Measurements from ENCODE around the gene SLC16A2.
"Not testable (repeated sequence)": the region's sequence is repeated elsewhere in the genome, so short reads cannot be mapped to it uniquely, and the experiment has no call there.

SLC16A2 gene

GRCh38 chrX:74506317-74507115 is 85.2 kb downstream of the SLC16A2 start:
- no peak for DNase-seq (ENCODE audit: low read depth in 2 of 2)

GRCh38 chrX:74507191-74507590 is 85.9 kb downstream of the SLC16A2 start:
- DNase-seq (ENCODE audit: low read depth in 2 of 2) = no peak

- no peak for DNase-seq (ENCODE audit: low read depth in 2 of 2)
Measured at GRCh38 chrX:74509989-74510388, 88.7 kb downstream of the SLC16A2 start.

- DNase-seq (ENCODE audit: low read depth in 2 of 2) = no peak
Measured at GRCh38 chrX:74510401-74510800, 89.1 kb downstream of the SLC16A2 start.

- no peak for DNase-seq (ENCODE audit: low read depth in 2 of 2)
Measured at GRCh38 chrX:74511704-74512103, 90.4 kb downstream of the SLC16A2 start.

GRCh38 chrX:74514384-74514783 is 93.1 kb downstream of the SLC16A2 start:
- no peak for DNase-seq (ENCODE audit: low read depth in 2 of 2)

- no peak for DNase-seq (ENCODE audit: low read depth in 2 of 2)
Measured at GRCh38 chrX:74515356-74515755, 94.1 kb downstream of the SLC16A2 start.

GRCh38 chrX:74516013-74516412 is 94.7 kb downstream of the SLC16A2 start:
- DNase-seq (ENCODE audit: low read depth in 2 of 2) = not testable (repeated sequence)

- no peak for DNase-seq (ENCODE audit: low read depth in 2 of 2)
Measured at GRCh38 chrX:74519870-74520269, 98.6 kb downstream of the SLC16A2 start.

GRCh38 chrX:74520291-74520690 is 99.0 kb downstream of the SLC16A2 start:
- no peak for DNase-seq (ENCODE audit: low read depth in 2 of 2)

- DNase-seq (ENCODE audit: low read depth in 2 of 2) = no peak
Measured at GRCh38 chrX:74520896-74521295, 99.6 kb downstream of the SLC16A2 start.

- DNase-seq (ENCODE audit: low read depth in 2 of 2) = no peak
Measured at GRCh38 chrX:74521961-74522751, 100.9 kb downstream of the SLC16A2 start.

GRCh38 chrX:74523224-74523623 is 101.9 kb downstream of the SLC16A2 start:
- DNase-seq (ENCODE audit: low read depth in 2 of 2) = no peak

GRCh38 chrX:74523870-74524735 is 102.8 kb downstream of the SLC16A2 start:
- no peak for DNase-seq (ENCODE audit: low read depth in 2 of 2)

GRCh38 chrX:74525116-74525515 is 103.8 kb downstream of the SLC16A2 start:
- DNase-seq (ENCODE audit: low read depth in 2 of 2) = no peak

- no peak for DNase-seq (ENCODE audit: low read depth in 2 of 2)
Measured at GRCh38 chrX:74526764-74527163, 105.5 kb downstream of the SLC16A2 start.

GRCh38 chrX:74527350-74527749 is 106.1 kb downstream of the SLC16A2 start:
- no peak for DNase-seq (ENCODE audit: low read depth in 2 of 2)

GRCh38 chrX:74529311-74529710 is 108.0 kb downstream of the SLC16A2 start:
- no peak for DNase-seq (ENCODE audit: low read depth in 2 of 2)

GRCh38 chrX:74531081-74531480 is 109.8 kb downstream of the SLC16A2 start:
- DNase-seq (ENCODE audit: low read depth in 2 of 2) = no peak

GRCh38 chrX:74534569-74535038 is 113.3 kb downstream of the SLC16A2 start:
- no peak for DNase-seq (ENCODE audit: low read depth in 2 of 2)

GRCh38 chrX:74535086-74535407 is 113.8 kb downstream of the SLC16A2 start:
- DNase-seq (ENCODE audit: low read depth in 2 of 2) = no peak
